SK-MEL-5 (cell line): Measurements from ENCODE around the gene USP50. TPM values are rescaled to one million over a fixed set of nuclear protein-coding genes. Genes with fewer than 3 reads are reported as not detected.
A peak's percentile ranks its signal among the peaks of the same experiment; 100 is the strongest.
"Not testable (repeated sequence)": the region's sequence is repeated elsewhere in the genome, so short reads cannot be mapped to it uniquely, and the experiment has no call there.

Experiments
- DNase-seq: peaks from one replicate; pipeline ENCODE4 v3.0.0-alpha.2; 2016; ENCODE audit warnings: low read depth, low spot score
- in situ Hi-C: cut with HindIII; loops from 2 replicates; pipeline ENCODE4 v1.10.0; 2016; ENCODE audit warnings: low sequenced_read_pairs, high pct_unique_total_duplicates, low pct_unique_long_range_greater_than_20kb
- polyA plus RNA-seq, 2 experiments: library from polyadenylated mRNA; depleted of rRNA; stranded (reverse); fragments of >200 nt; gene quantifications; 2 replicates each; pipeline ENCODE4 v1.2.3, GENCODE V29; 2015
- total RNA-seq: library from RNA; depleted of rRNA; stranded (reverse); fragments of >200 nt; shearing (Covaris generic); gene quantifications from 2 replicates; pipeline ENCODE4 v1.2.3, GENCODE V29; 2014; rRNA removed

USP50 gene
- total RNA-seq, result 1.2 TPM in 1 of 2 replicates, not detected in the other
- polyA plus RNA-seq (2015; cell fraction: cytosol; rRNA removed), result not detected in 2 replicates
- polyA plus RNA-seq (2015; cell fraction: nucleus; rRNA removed), result 0.49 TPM in 1 of 2 replicates, not detected in the other

GRCh38 chr15:50546566-50546965 lies at the start of gene USP50:
TSS of gene USP50 (minus strand) at chr15:50546666. CDS start at chr15:50546525, 141 bp downstream.
- in situ Hi-C loops, result no loop called here
- DNase-seq, result no peak

- in situ Hi-C loops, result no loop called here
These were observed 47.8 kb upstream of the USP50 start for GRCh38 chr15:50594311-50594710.

GRCh38 chr15:50593761-50594160 lies 47.3 kb upstream of the USP50 start:
- DNase-seq, result no peak
- in situ Hi-C loops, result no loop called here

More at GRCh38 chr15:50594311-50594710, 47.8 kb upstream of the USP50 start:
- no peak for DNase-seq

GRCh38 chr15:50590288-50590687 lies 43.8 kb upstream of the USP50 start:
- in situ Hi-C loops, result no loop called here

GRCh38 chr15:50577492-50577891 lies 31.0 kb upstream of the USP50 start:
- no peak for DNase-seq
- in situ Hi-C loops, result no loop called here

More at GRCh38 chr15:50590288-50590687, 43.8 kb upstream of the USP50 start:
- no peak for DNase-seq

- in situ Hi-C loops, result no loop called here
- DNase-seq, result no peak
These were observed 29.7 kb upstream of the USP50 start for GRCh38 chr15:50576166-50576565.

GRCh38 chr15:50573842-50574241 lies 27.4 kb upstream of the USP50 start:
- DNase-seq, in situ Hi-C loops: not testable (repeated sequence)

GRCh38 chr15:50563756-50564155 lies 17.3 kb upstream of the USP50 start:
- in situ Hi-C loops, result no loop called here
- no peak for DNase-seq

GRCh38 chr15:50562735-50563640 lies 16.5 kb upstream of the USP50 start:
- in situ Hi-C loops, result no loop called here
- DNase-seq, result no peak

- DNase-seq, result no peak
These were observed 11.5 kb upstream of the USP50 start for GRCh38 chr15:50558012-50558411.

GRCh38 chr15:50556642-50557371 lies 10.3 kb upstream of the USP50 start:
- in situ Hi-C loops, result no loop called here
- no peak for DNase-seq

More at GRCh38 chr15:50558012-50558411, 11.5 kb upstream of the USP50 start:
- in situ Hi-C loops, result no loop called here

GRCh38 chr15:50552238-50552637 lies 5.8 kb upstream of the USP50 start:
- in situ Hi-C loops, result no loop called here
- no peak for DNase-seq

GRCh38 chr15:50549326-50549725 lies 2.9 kb upstream of the USP50 start:
- peak; percentile 51 for DNase-seq
- in situ Hi-C loops, result no loop called here

GRCh38 chr15:50544368-50544767 lies 2.1 kb downstream of the USP50 start:
- in situ Hi-C loops, result no loop called here
- no peak for DNase-seq

GRCh38 chr15:50543556-50543955 lies 2.9 kb downstream of the USP50 start:
- in situ Hi-C loops, result no loop called here
- DNase-seq, result no peak

- in situ Hi-C loops, result no loop called here
- no peak for DNase-seq
These were observed 3.6 kb downstream of the USP50 start for GRCh38 chr15:50542887-50543210.

- DNase-seq, result no peak
- in situ Hi-C loops, result no loop called here
These were observed 14.7 kb downstream of the USP50 start for GRCh38 chr15:50531766-50532165.

- no peak for DNase-seq
- in situ Hi-C loops, result no loop called here
These were observed 15.3 kb downstream of the USP50 start for GRCh38 chr15:50531163-50531562.
